ENCODE results near the gene BCAP31. TPM values are rescaled to one million over a fixed set of nuclear protein-coding genes. Genes with fewer than 3 reads are reported as not detected.

Gene BCAP31
- total and polyA plus RNA-seq, 2 of the 13 experiments (the other 11 are each of a cell fraction or from before 2014, with no cell fraction given): 139 to 178 TPM

GRCh38 chrX:153763989-153764755, 40.0 kb upstream of the BCAP31 start, which contains the start of gene PLXNB3 (continued):
- TF ChIP-seq ELF1 (CRISPR knock-in tag; IDR thresholded peaks at IDR 0.05) (no peak), ZFP1 (CRISPR knock-in tag; IDR thresholded peaks at IDR 0.05) (no peak), MEF2D (CRISPR knock-in tag; IDR thresholded peaks at IDR 0.05) (no peak), ZNF225 (CRISPR knock-in tag; IDR thresholded peaks at IDR 0.05) (no peak), SAFB2 (CRISPR knock-in tag; IDR thresholded peaks at IDR 0.05; ENCODE audit: borderline replicate concordance, low read depth) (no peak), SMAD3 (CRISPR knock-in tag; IDR thresholded peaks at IDR 0.05) (no peak), ZNF362 (CRISPR knock-in tag; IDR thresholded peaks at IDR 0.05; ENCODE audit: borderline replicate concordance) (no peak), POGK (CRISPR knock-in tag; conservative IDR thresholded peaks at IDR 0.05) (0 out of 2 replicates have a peak, but pooled peaks have one; percentile 31), ZNF691 (CRISPR knock-in tag; IDR thresholded peaks at IDR 0.05; ENCODE audit: borderline replicate concordance, low read depth) (no peak), POLR2AphosphoS2 (IDR thresholded peaks at IDR 0.05; ENCODE audit: low read depth, low read length) (no peak), TBP (CRISPR knock-in tag; IDR thresholded peaks at IDR 0.05) (no peak), ZNF468 (CRISPR knock-in tag; IDR thresholded peaks at IDR 0.05) (no peak), RFX5 (IDR thresholded peaks at IDR 0.05; ENCODE audit: low read depth, low read length) (no peak), ZBTB40 (IDR thresholded peaks at IDR 0.05) (no peak), ZBTB40 (CRISPR knock-in tag; IDR thresholded peaks at IDR 0.05) (no peak), RBAK (CRISPR knock-in tag; IDR thresholded peaks at IDR 0.05) (no peak), MBD4 (IDR thresholded peaks at IDR 0.05; ENCODE audit: borderline replicate concordance, low read length) (no peak), BORCS8-MEF2B (CRISPR knock-in tag; IDR thresholded peaks at IDR 0.05) (0 out of 2 replicates have a peak, but pooled peaks have one; percentile 18)

Measured in HepG2 (cell line).